BJ (cell line): Measurements from ENCODE around the gene DCN. TPM values are rescaled to one million over a fixed set of nuclear protein-coding genes. Genes with fewer than 3 reads are reported as not detected.

Experiments used
- CTCF ChIA-PET: fragments of 350-600 bp; formaldehyde crosslinking; extraction: SDS; loops from one replicate; lab custom pipeline; 2021; ENCODE audit warnings: antibody characterized with exemption, inconsistent platforms; lab: Yijun Ruan, JAX
- POLR2A ChIA-PET: fragments of 300-600 bp; sonication (Branson Sonifier 250); formaldehyde crosslinking; extraction: SDS; loops from one replicate; lab custom pipeline; 2021; ENCODE audit warnings: antibody characterized with exemption; lab: Charles Lee
- DNase-seq: peaks from one replicate; pipeline ENCODE4 v3.0.0-alpha.2; 2011; ENCODE audit warnings: low read depth
- H3K27me3 ChIP-seq: 2 replicates; pipeline ENCODE4 v1.6.0; 2011; ENCODE audit warnings: low read length; ENCODE audit not compliant: control insufficient read depth, insufficient read depth
- H3K36me3 ChIP-seq: 2 replicates; pipeline ENCODE4 v1.5.1; 2011; ENCODE audit warnings: low read length; ENCODE audit not compliant: control insufficient read depth, insufficient read depth
- H3K4me3 ChIP-seq: 2 replicates; pipeline ENCODE4 v1.5.1; 2011; ENCODE audit warnings: low read depth, mild to moderate bottlenecking, control low read depth, low read length
- CTCF ChIP-seq: IDR thresholded peaks from 2 replicates; pipeline ENCODE4 v1.5.1; 2011; ENCODE audit warnings: low read depth, mild to moderate bottlenecking, control low read depth, inconsistent platforms, low read length, moderate library complexity; ENCODE audit not compliant: insufficient read depth
- polyA plus RNA-seq: library from polyadenylated mRNA; depleted of rRNA; stranded (reverse); fragments of >200 nt; gene quantifications from 2 replicates; pipeline ENCODE4 v1.2.3, GENCODE V29; 2011

Gene DCN
- polyA plus RNA-seq, 1 experiment, result 823 TPM

DNA sequence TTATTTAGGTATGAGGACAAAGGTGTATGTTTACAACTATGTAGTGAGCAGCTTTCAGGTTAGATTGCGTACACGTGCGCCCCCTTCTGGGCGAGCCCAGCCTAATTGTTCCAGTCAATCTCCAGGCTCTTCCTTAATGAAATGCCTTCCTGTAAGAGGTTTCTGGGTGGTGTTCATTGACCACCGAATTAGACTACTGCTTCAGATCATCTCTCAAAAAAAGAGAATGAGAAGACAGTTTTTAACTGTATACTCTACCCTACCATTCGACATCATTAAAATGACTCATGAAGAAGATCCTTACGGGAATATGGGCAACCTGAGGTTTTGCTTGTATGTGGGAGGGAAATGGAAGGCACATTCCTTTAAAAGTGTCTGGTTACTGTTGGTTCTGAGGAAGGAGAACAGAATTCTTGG, 73.5 kb downstream of the DCN start:
- DNase-seq, result peak; percentile 58
- CTCF ChIA-PET, result interaction anchor here (0.6 to 3.7 kb wide), 27 partner anchors 10 to 1115 kb away, joined by 3 to 51 read pairs (median 5); no protein-coding TSS in a partner anchor
- H3K4me3 ChIP-seq, result peak overlapping the region; percentile 46
- H3K36me3 ChIP-seq, result peaks cover 7% of the 10 kb centered on the region
- POLR2A ChIA-PET, result interaction anchor here (0.7 kb wide), 1 partner anchor 69 kb away, joined by 3 read pairs; no protein-coding TSS in a partner anchor
- no peaks in the 10 kb centered on the region for H3K27me3 ChIP-seq
- peak; percentile 79 for TF ChIP-seq CTCF

DNA sequence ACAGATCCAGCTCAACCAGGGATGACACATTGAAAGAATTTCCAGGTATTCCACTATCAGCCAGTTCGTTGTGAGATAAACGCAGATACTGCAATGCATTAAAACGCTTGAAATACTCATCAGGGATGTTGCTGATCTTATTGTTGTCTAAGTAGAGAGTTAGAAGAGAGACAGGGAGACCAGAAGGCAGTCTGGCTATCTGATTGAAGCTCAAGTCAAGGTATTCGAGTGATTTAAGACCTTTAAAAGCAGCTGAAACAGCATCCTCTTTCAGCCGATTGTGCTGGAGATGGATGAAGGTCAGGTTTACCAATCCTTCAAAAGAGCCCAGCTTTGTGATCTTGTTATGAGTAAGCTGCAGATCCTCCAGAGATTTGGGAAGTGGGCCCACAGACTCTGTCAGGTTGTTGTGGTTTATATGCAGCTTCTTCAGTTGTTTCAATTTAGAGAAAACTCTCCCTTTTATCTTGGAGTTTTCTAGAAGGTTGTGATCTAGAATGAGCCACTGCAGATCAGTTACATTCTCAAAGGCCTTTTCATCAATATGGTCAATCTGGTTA, 74.3 kb downstream of the DCN start:
- peaks cover 7% of the 10 kb centered on the region for H3K36me3 ChIP-seq
- POLR2A ChIA-PET, result interaction anchor here (0.7 kb wide), 2 partner anchors 70 to 92 kb away, joined by 3 read pairs; no protein-coding TSS in a partner anchor
- H3K4me3 ChIP-seq, result peak overlapping the region; percentile 46; the same call in 1 of the 2 replicates
- CTCF ChIA-PET, result interaction anchor here (0.6 to 3.7 kb wide), 29 partner anchors 9 to 248 kb away, joined by 3 to 51 read pairs (median 4); no protein-coding TSS in a partner anchor
- no peaks in the 10 kb centered on the region for H3K27me3 ChIP-seq
- TF ChIP-seq CTCF, result no peak
- DNase-seq, result no peak

DNA sequence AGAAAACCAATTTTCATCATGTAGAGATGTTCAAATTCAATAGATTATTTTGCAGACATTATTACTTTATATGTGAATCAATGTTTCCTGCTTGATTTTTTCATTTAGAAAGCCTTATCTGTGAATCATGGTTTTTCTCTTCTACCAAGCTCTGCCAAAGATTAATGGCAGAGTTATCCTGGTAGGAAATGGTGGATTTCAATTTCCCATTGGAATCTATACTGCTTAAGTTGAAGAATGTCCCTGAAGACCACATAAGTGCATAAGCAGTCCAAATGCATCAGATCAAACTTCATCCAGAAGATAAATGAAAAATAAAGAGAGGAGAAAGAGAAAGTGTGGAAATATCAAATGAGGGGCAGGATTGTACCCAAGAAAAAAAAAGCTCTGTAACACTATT, 76.3 kb downstream of the DCN start:
- CTCF ChIA-PET, result interaction anchor here (1.2 kb wide), 1 partner anchor 128 kb away, joined by 4 read pairs; no protein-coding TSS in a partner anchor
- H3K4me3 ChIP-seq, result no peak overlapping the region

DNA sequence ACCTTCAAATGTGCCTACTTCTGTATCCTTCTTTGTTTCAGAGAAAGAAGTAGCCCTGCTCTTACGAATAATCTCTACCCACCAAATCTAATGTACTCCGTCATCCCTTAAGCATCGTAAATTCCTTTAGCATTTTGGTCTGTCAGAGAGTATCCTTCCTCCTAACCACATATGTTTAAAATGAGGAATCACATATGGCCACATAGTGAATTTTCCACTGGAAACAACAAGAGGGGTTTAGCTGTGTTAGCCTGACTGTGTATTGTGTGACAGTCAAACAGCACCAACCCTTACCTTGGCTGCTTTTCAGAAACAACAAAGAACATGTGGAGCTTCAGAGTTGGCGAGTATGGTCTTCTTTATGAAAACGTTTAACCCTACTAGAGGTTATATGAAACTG, 76.8 kb downstream of the DCN start:
- Histone ChIP-seq H3K4me3 (no peak overlapping the region), H3K36me3 (peaks cover 7% of the 10 kb centered on the region), H3K27me3 (no peaks in the 10 kb centered on the region)
- TF ChIP-seq CTCF, result no peak
- ChIA-PET CTCF (interaction anchor here (0.6 to 1.2 kb wide), 4 partner anchors 31 to 244 kb away, joined by 3 to 5 read pairs (median 4); no protein-coding TSS in a partner anchor), POLR2A (interaction anchor here (0.6 to 1.0 kb wide), 2 partner anchors 125 to 169 kb away, joined by 4 to 7 read pairs; no protein-coding TSS in a partner anchor)
- DNase-seq, result no peak

More for the DNA sequence above, 76.3 kb downstream of the DCN start:
- no peaks in the 10 kb centered on the region for H3K27me3 ChIP-seq
- TF ChIP-seq CTCF, result no peak
- no peak for DNase-seq
- POLR2A ChIA-PET, result interaction anchor here (0.6 to 1.0 kb wide), 2 partner anchors 126 to 169 kb away, joined by 4 to 7 read pairs; no protein-coding TSS in a partner anchor
- H3K36me3 ChIP-seq, result peaks cover 7% of the 10 kb centered on the region

DNA sequence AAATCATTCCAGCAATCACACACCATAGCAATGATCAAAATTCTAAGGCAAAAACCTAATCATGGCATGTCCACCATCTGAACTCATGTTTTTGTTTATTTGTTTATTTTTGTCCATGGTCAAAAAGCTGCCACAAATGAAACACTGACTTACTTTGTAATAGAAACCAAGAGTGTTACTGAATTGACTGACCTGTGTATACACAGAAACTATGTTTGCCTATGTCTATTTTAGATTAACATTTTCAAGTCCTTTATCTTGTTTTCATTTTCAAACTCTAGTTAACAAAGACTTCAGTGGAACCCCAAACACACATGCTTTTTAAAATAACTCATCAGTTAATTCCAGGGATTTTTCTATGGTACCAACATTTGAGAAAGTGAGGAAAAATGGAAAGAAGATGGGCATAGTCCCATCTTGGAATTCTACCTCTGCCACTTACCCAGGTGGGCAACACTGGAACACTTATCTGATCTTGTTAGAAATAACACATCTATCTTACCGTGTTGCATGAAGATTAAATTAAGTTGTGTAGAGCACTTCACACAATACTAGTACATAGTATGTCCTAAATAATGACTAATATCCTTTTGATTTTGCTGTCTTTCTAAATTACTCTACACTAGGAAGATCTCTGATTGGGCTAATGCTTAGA, 77.7 kb downstream of the DCN start:
- no peak for DNase-seq
- TF ChIP-seq CTCF, result no peak
- Histone ChIP-seq H3K36me3 (peaks cover 7% of the 10 kb centered on the region), H3K4me3 (no peak overlapping the region), H3K27me3 (no peaks in the 10 kb centered on the region)
- ChIA-PET CTCF (interaction anchor here (1.0 to 1.2 kb wide), 2 partner anchors 74 to 126 kb away, joined by 3 to 4 read pairs; no protein-coding TSS in a partner anchor), POLR2A (no interaction called here)
